CD4-positive, alpha-beta T cell treated with Interferon gamma for 1 hour (primary cell): ENCODE data around the gene KANSL1.
"Not testable (repeated sequence)": the region's sequence is repeated elsewhere in the genome, so short reads cannot be mapped to it uniquely, and the experiment has no call there.

Experiments used
- DNase-seq: peaks from one replicate; pipeline ENCODE4 v3.0.0-alpha.2; 2020

Gene KANSL1

DNA sequence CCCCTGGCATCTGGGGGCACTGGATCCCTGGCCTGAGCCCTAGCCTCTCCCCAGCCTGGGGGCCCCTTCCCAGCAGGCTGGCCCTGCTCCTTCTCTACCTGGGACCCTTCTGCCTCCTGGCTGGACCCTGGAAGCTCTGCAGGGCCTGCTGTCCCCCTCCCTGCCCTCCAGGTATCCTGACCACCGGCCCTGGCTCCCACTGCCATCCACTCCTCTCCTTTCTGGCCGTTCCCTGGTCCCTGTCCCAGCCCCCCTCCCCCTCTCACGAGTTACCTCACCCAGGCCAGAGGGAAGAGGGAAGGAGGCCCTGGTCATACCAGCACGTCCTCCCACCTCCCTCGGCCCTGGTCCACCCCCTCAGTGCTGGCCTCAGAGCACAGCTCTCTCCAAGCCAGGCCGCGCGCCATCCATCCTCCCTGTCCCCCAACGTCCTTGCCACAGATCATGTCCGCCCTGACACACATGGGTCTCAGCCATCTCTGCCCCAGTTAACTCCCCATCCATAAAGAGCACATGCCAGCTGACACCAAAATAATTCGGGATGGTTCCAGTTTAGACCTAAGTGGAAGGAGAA lies 180.6 kb downstream of the KANSL1 start:
- DNase-seq, result no peak

DNA sequence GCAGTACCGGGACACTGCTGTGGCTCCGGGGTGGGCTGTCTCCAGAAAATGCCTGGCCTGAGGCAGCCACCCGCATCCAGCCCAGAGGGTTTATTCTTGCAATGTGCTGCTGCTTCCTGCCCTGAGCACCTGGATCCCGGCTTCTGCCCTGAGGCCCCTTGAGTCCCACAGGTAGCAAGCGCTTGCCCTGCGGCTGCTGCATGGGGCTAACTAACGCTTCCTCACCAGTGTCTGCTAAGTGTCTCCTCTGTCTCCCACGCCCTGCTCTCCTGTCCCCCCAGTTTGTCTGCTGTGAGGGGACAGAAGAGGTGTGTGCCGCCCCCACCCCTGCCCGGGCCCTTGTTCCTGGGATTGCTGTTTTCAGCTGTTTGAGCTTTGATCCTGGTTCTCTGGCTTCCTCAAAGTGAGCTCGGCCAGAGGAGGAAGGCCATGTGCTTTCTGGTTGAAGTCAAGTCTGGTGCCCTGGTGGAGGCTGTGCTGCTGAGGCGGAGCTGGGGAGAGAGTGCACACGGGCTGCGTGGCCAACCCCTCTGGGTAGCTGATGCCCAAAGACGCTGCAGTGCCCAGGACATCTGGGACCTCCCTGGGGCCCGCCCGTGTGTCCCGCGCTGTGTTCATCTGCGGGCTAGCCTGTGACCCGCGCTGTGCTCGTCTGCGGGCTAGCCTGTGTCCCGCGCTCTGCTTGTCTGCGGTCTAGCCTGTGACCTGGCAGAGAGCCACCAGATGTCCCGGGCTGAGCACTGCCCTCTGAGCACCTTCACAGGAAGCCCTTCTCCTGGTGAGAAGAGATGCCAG lies 181.3 kb downstream of the KANSL1 start:
- DNase-seq, result no peak

DNA sequence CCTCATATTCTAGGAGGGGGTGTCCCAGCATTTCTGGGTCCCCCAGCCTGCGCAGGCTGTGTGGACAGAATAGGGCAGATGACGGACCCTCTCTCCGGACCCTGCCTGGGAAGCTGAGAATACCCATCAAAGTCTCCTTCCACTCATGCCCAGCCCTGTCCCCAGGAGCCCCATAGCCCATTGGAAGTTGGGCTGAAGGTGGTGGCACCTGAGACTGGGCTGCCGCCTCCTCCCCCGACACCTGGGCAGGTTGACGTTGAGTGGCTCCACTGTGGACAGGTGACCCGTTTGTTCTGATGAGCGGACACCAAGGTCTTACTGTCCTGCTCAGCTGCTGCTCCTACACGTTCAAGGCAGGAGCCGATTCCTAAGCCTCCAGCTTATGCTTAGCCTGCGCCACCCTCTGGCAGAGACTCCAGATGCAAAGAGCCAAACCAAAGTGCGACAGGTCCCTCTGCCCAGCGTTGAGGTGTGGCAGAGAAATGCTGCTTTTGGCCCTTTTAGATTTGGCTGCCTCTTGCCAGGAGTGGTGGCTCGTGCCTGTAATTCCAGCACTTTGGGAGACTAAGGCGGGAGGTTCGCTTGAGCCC lies 182.5 kb downstream of the KANSL1 start:
- no peak for DNase-seq

DNA sequence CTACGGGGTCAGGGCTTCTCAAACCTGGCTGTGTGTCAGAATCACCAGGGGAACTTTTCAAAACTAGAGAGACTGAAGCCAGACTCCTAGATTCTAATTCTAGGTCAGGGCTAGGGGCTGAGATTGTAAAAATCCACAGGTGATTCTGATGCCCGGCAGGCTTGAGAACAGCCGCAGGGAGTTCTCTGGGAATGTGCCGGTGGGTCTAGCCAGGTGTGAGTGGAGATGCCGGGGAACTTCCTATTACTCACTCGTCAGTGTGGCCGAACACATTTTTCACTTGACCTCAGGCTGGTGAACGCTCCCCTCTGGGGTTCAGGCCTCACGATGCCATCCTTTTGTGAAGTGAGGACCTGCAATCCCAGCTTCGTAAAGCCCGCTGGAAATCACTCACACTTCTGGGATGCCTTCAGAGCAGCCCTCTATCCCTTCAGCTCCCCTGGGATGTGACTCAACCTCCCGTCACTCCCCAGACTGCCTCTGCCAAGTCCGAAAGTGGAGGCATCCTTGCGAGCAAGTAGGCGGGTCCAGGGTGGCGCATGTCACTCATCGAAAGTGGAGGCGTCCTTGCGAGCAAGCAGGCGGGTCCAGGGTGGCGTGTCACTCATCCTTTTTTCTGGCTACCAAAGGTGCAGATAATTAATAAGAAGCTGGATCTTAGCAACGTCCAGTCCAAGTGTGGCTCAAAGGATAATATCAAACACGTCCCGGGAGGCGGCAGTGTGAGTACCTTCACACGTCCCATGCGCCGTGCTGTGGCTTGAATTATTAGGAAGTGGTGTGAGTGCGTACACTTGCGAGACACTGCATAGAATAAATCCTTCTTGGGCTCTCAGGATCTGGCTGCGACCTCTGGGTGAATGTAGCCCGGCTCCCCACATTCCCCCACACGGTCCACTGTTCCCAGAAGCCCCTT lies 183.3 kb downstream of the KANSL1 start:
- no peak for DNase-seq

GRCh38 chr17:46008591-46008990 lies 184.6 kb downstream of the KANSL1 start:
- DNase-seq, result no peak

DNA sequence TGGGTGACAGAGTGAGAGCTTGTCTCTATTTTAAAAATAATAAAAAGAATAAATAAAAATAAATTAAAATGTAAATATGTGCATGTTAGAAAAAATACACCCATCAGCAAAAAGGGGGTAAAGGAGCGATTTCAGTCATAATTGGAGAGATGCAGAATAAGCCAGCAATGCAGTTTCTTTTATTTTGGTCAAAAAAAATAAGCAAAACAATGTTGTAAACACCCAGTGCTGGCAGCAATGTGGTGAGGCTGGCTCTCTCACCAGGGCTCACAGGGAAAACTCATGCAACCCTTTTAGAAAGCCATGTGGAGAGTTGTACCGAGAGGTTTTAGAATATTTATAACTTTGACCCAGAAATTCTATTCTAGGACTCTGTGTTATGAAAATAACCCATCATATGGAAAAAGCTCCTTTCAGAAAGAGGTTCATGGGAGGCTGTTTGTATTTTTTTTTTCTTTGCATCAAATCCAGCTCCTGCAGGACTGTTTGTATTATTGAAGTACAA lies 185.7 kb downstream of the KANSL1 start:
- no peak for DNase-seq

- DNase-seq, result not testable (repeated sequence)
Observed at GRCh38 chr17:46006082-46006481, 187.1 kb downstream of the KANSL1 start.

- no peak for DNase-seq
Observed at GRCh38 chr17:46003907-46004748, 189.1 kb downstream of the KANSL1 start.

DNA sequence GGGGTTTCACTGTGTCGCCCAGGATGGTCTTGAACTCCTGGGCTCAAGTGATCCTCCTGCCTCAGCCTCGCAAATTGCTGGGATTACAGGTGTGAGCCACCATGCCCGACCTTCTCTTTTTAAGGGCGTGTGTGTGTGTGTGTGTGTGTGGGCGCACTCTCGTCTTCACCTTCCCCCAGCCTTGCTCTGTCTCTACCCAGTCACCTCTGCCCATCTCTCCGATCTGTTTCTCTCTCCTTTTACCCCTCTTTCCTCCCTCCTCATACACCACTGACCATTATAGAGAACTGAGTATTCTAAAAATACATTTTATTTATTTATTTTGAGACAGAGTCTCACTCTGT lies 190.3 kb downstream of the KANSL1 start:
- no peak for DNase-seq

- peak; percentile 64 for DNase-seq
Observed at GRCh38 chr17:46002311-46002972, 190.8 kb downstream of the KANSL1 start.

GRCh38 chr17:46001390-46002310 lies 191.6 kb downstream of the KANSL1 start:
- no peak for DNase-seq

DNA sequence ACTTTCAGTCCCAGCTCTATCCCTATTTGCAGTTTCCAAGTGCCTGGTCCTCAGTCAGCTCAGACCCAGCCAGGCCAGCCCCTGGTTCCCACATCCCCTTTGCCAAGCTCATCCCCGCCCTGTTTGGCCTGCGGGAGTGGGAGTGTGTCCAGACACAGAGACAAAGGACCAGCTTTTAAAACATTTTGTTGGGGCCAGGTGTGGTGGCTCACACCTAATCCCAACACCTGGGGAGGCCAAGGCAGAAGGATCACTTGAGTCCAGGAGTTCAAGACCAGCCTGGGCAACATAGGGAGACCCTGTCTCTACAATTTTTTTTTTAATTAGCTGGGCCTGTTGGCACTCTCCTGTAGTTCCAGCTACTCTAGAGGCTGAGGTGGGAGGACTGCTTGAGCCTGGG lies 192.5 kb downstream of the KANSL1 start:
- DNase-seq, result no peak

DNA sequence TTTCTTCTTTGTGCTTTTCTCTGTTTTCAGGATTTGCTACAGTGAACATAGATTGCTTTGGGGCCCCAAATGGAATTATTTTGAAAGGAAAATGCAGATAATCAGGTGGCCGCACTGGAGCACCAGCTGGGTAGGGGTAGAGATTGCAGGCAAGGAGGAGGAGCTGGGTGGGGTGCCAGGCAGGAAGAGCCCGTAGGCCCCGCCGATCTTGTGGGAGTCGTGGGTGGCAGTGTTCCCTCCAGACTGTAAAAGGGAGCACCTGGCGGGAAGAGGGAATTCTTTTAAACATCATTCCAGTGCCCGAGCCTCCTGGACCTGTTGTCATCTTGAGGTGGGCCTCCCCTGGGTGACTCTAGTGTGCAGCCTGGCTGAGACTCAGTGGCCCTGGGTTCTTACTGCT lies 192.9 kb downstream of the KANSL1 start:
- no peak for DNase-seq

GRCh38 chr17:45999900-46000290 lies 193.3 kb downstream of the KANSL1 start:
- DNase-seq, result no peak

- no peak for DNase-seq
Observed at GRCh38 chr17:45998987-45999899, 194.0 kb downstream of the KANSL1 start, which contains the start of gene STH. Gene STH, plus strand, starts transcription at chr17:45999250. Its CDS starts 30 bp downstream, at chr17:45999280.

DNA sequence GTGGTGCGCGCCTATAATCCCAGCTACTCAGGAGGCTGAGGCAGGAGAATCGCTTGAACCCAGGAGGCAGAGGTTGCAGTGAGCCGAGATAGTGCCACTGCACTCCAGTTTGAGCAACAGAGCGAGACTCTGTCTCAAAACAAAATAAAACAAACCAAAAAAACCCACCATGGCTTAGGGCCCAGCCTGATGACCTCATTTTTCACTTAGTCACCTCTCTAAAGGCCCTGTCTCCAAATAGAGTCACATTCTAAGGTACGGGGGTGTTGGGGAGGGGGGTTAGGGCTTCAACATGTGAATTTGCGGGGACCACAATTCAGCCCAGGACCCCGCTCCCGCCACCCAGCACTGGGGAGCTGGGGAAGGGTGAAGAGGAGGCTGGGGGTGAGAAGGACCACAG lies 195.6 kb downstream of the KANSL1 start:
- DNase-seq, result no peak

DNA sequence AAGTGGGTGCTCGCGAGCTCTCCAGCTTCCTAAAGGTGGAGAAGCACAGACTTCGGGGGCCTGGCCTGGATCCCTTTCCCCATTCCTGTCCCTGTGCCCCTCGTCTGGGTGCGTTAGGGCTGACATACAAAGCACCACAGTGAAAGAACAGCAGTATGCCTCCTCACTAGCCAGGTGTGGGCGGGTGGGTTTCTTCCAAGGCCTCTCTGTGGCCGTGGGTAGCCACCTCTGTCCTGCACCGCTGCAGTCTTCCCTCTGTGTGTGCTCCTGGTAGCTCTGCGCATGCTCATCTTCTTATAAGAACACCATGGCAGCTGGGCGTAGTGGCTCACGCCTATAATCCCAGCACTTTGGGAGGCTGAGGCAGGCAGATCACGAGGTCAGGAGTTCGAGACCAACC lies 196.1 kb downstream of the KANSL1 start:
- DNase-seq, result no peak

- DNase-seq, result no peak
Observed at GRCh38 chr17:45996282-45996937, 196.8 kb downstream of the KANSL1 start.
